Astrocyte (in vitro differentiated cells and primary cell): ENCODE results near the gene SF1. TPM values are rescaled to one million over a fixed set of nuclear protein-coding genes. Genes with fewer than 3 reads are reported as not detected.

Source experiments
- DNase-seq: peaks from one replicate; pipeline ENCODE4 v3.0.0-alpha.2; 2010; ENCODE audit warnings: low read depth
- FAIRE-seq: peaks from 2 replicates; lab custom pipeline; 2011; peaks lifted over from hg19 to GRCh38; lab: Jason Lieb, UNC
- H2AFZ ChIP-seq: 2 replicates; pipeline ENCODE4 v1.6.0; 2012; ENCODE audit warnings: low read depth, low read length, inconsistent platforms
- H3K27ac ChIP-seq: 2 replicates; pipeline ENCODE4 v1.5.1; 2011; ENCODE audit warnings: low read depth, low read length, inconsistent platforms
- H3K27me3 ChIP-seq: 2 replicates; pipeline ENCODE4 v1.6.0; 2011; ENCODE audit warnings: low read length, inconsistent platforms; ENCODE audit not compliant: insufficient read depth
- H3K36me3 ChIP-seq: 2 replicates; pipeline ENCODE4 v1.5.1; 2011; ENCODE audit warnings: low read length, inconsistent platforms; ENCODE audit not compliant: insufficient read depth
- H3K4me1 ChIP-seq: 2 replicates; pipeline ENCODE4 v1.5.1; 2011; ENCODE audit warnings: low read length, inconsistent platforms; ENCODE audit not compliant: insufficient read depth
- H3K4me2 ChIP-seq: 2 replicates; pipeline ENCODE4 v1.6.0; 2012; ENCODE audit warnings: low read length, inconsistent platforms
- H3K4me3 ChIP-seq: 2 replicates; pipeline ENCODE4 v1.5.1; 2011; ENCODE audit warnings: low read depth, mild to moderate bottlenecking, low read length, inconsistent platforms; ENCODE audit not compliant: insufficient read depth
- H3K79me2 ChIP-seq: 2 replicates; pipeline ENCODE4 v1.6.0; 2012; ENCODE audit warnings: mild to moderate bottlenecking, low read length, inconsistent platforms; ENCODE audit not compliant: insufficient read depth
- H3K9ac ChIP-seq: 2 replicates; pipeline ENCODE4 v1.6.0; 2012; ENCODE audit warnings: mild to moderate bottlenecking, low read length, inconsistent platforms
- H3K9me3 ChIP-seq: 2 replicates; pipeline ENCODE4 v1.5.1; 2012; ENCODE audit warnings: low read depth, mild to moderate bottlenecking, low read length, inconsistent platforms; ENCODE audit not compliant: insufficient read depth
- H4K20me1 ChIP-seq: 2 replicates; pipeline ENCODE4 v1.6.0; 2012; ENCODE audit warnings: low read length, inconsistent platforms; ENCODE audit not compliant: insufficient read depth
- H3K27ac Mint-ChIP-seq: one replicate; pipeline ENCODE4 v1.8.0; 2021; ENCODE audit warnings: mild to moderate bottlenecking, mixed read lengths; ENCODE audit not compliant: unreplicated experiment
- H3K27me3 Mint-ChIP-seq: one replicate; pipeline ENCODE4 v1.8.0; 2021; ENCODE audit warnings: low read depth, mixed read lengths; ENCODE audit not compliant: unreplicated experiment
- H3K36me3 Mint-ChIP-seq: one replicate; pipeline ENCODE4 v1.8.0; 2021; ENCODE audit warnings: low read depth, mixed read lengths; ENCODE audit not compliant: unreplicated experiment
- H3K4me1 Mint-ChIP-seq: one replicate; pipeline ENCODE4 v1.8.0; 2021; ENCODE audit warnings: low read depth, mixed read lengths; ENCODE audit not compliant: unreplicated experiment
- H3K4me3 Mint-ChIP-seq: one replicate; pipeline ENCODE4 v1.8.0; 2021; ENCODE audit warnings: mild to moderate bottlenecking, moderate library complexity, mixed read lengths; ENCODE audit not compliant: unreplicated experiment
- H3K9me3 Mint-ChIP-seq: one replicate; pipeline ENCODE4 v1.8.0; 2021; ENCODE audit warnings: mild to moderate bottlenecking, mixed read lengths; ENCODE audit not compliant: unreplicated experiment
- EZH2 ChIP-seq: IDR thresholded peaks from 2 replicates; pipeline ENCODE4 v1.6.1; 2012; ENCODE audit warnings: mild to moderate bottlenecking, low read length, inconsistent platforms; ENCODE audit not compliant: insufficient read depth
- total RNA-seq: library from RNA; stranded (reverse); gene quantifications from 2 replicates; pipeline ENCODE4 v1.2.1, GENCODE V29; 2021
- TF ChIP-seq, protein P1 (sequence below): IDR thresholded peaks from 2 replicates; pipeline ENCODE4 v1.5.1; 2011; ENCODE audit warnings: low read depth, mild to moderate bottlenecking, inconsistent platforms, low read length, moderate library complexity; ENCODE audit not compliant: insufficient read depth

The SF1 gene
- total RNA-seq, 1 donor from 2014 or later: 215 TPM

DNA sequence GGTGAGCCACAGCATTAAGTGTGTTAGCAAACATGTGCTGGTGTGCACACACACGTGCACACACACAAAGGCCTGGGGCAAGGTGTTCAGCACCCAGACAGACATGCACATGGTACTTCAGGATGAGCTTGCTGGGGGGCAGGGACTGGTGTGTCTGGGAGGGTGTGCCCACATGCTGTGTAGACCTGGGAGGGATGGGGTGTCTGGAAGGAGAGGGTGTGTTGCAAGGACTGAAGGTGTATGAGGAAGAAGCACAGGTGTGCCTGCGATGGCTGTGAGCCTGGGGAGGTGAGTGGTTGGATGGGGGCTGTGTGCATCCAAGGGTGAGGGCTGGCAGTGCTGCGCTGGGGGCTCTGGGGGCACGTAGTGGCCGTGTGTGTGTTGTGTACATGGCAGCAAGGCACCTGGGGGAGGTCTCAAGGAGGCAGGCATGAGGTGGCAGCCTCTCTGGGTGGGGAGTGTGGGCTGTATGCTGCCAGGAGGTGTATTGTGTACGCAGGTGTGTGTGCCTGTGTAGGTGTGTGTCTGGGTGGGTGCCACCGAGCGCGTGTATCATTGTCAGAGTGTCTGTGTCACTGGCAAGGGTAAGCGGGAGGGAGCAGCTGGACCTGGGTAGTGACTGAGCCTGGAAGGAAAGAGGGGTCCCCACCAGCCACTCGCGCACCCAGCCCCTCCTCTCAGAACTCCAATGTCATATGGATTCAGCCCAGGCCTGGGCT lies 57.5 kb downstream of the SF1 start:
- no peaks in the 10 kb centered on the region for H3K9me3 ChIP-seq
- Mint-ChIP-seq H3K36me3 (no peaks in the 10 kb centered on the region), H3K27me3 (peaks cover 76% of the 10 kb centered on the region), H3K27ac (no peak overlapping the region), H3K4me3 (peak overlapping the region; percentile 6), H3K4me1 (no peaks in the 10 kb centered on the region), H3K9me3 (no peaks in the 10 kb centered on the region)
- FAIRE-seq (no peak), DNase-seq (no peak)
- H3K4me3 ChIP-seq: no peak overlapping the region
- H2AFZ ChIP-seq: no peak overlapping the region
- TF ChIP-seq, protein P1, sequence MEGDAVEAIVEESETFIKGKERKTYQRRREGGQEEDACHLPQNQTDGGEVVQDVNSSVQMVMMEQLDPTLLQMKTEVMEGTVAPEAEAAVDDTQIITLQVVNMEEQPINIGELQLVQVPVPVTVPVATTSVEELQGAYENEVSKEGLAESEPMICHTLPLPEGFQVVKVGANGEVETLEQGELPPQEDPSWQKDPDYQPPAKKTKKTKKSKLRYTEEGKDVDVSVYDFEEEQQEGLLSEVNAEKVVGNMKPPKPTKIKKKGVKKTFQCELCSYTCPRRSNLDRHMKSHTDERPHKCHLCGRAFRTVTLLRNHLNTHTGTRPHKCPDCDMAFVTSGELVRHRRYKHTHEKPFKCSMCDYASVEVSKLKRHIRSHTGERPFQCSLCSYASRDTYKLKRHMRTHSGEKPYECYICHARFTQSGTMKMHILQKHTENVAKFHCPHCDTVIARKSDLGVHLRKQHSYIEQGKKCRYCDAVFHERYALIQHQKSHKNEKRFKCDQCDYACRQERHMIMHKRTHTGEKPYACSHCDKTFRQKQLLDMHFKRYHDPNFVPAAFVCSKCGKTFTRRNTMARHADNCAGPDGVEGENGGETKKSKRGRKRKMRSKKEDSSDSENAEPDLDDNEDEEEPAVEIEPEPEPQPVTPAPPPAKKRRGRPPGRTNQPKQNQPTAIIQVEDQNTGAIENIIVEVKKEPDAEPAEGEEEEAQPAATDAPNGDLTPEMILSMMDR: no peak
- TF ChIP-seq EZH2: no peak
- peaks cover 42% of the 10 kb centered on the region for H3K27me3 ChIP-seq
- H3K4me1 ChIP-seq: peaks cover 3% of the 10 kb centered on the region
- H3K27ac ChIP-seq: no peak overlapping the region
- H4K20me1 ChIP-seq: no peaks in the 10 kb centered on the region
- no peak overlapping the region for H3K9ac ChIP-seq
- no peaks in the 10 kb centered on the region for H3K36me3 ChIP-seq
- H3K79me2 ChIP-seq: no peaks in the 10 kb centered on the region
- H3K4me2 ChIP-seq: no peak overlapping the region

GRCh38 chr11:64720167-64720566 lies 58.2 kb downstream of the SF1 start:
- Histone ChIP-seq H3K36me3 (no peaks in the 10 kb centered on the region), H3K9ac (no peak overlapping the region), H2AFZ (no peak overlapping the region), H3K4me2 (no peak overlapping the region), H3K4me1 (peaks cover 3% of the 10 kb centered on the region), H4K20me1 (no peaks in the 10 kb centered on the region), H3K79me2 (no peaks in the 10 kb centered on the region), H3K27ac (no peak overlapping the region), H3K4me3 (no peak overlapping the region), H3K27me3 (peaks cover 41% of the 10 kb centered on the region), H3K9me3 (no peaks in the 10 kb centered on the region)
- FAIRE-seq: no peak
- H3K4me1 Mint-ChIP-seq: no peaks in the 10 kb centered on the region
- H3K27ac Mint-ChIP-seq: no peak overlapping the region
- no peak for DNase-seq
- H3K4me3 Mint-ChIP-seq: no peak overlapping the region
- no peaks in the 10 kb centered on the region for H3K9me3 Mint-ChIP-seq
- peaks cover 77% of the 10 kb centered on the region for H3K27me3 Mint-ChIP-seq
- H3K36me3 Mint-ChIP-seq: no peaks in the 10 kb centered on the region
- no peak for TF ChIP-seq EZH2
- TF ChIP-seq, protein P1: no peak

GRCh38 chr11:64719406-64719805 lies 58.9 kb downstream of the SF1 start:
- FAIRE-seq (no peak), DNase-seq (no peak)
- Mint-ChIP-seq H3K27ac (no peak overlapping the region), H3K36me3 (no peaks in the 10 kb centered on the region), H3K4me3 (no peak overlapping the region), H3K4me1 (no peaks in the 10 kb centered on the region), H3K9me3 (no peaks in the 10 kb centered on the region), H3K27me3 (peaks cover 80% of the 10 kb centered on the region)
- H3K4me3 ChIP-seq: no peak overlapping the region
- H3K9me3 ChIP-seq: no peaks in the 10 kb centered on the region
- no peaks in the 10 kb centered on the region for H3K79me2 ChIP-seq
- TF ChIP-seq, protein P1: no peak
- no peak for TF ChIP-seq EZH2
- H3K36me3 ChIP-seq: no peaks in the 10 kb centered on the region
- H3K27ac ChIP-seq: no peak overlapping the region
- peaks cover 3% of the 10 kb centered on the region for H3K4me1 ChIP-seq
- H3K27me3 ChIP-seq: peaks cover 45% of the 10 kb centered on the region
- no peak overlapping the region for H3K4me2 ChIP-seq
- H3K9ac ChIP-seq: no peak overlapping the region
- no peaks in the 10 kb centered on the region for H4K20me1 ChIP-seq
- no peak overlapping the region for H2AFZ ChIP-seq
